Fibroblast of lung (primary cell): Measurements from ENCODE around the gene CENPU. TPM values are rescaled to one million over a fixed set of nuclear protein-coding genes. Genes with fewer than 3 reads are reported as not detected.

ENCODE experiments used
- DNase-seq, 2 donors: peaks; one replicate each; pipeline versions ENCODE4 v3.0.0 to v3.0.0-alpha.2; 2010; ENCODE audit warnings: low read depth in 2 of 2
- H2AFZ ChIP-seq: 2 replicates; pipeline ENCODE4 v1.5.1; 2012; ENCODE audit warnings: low read length, control low read depth, inconsistent platforms
- H3K27ac ChIP-seq: 2 replicates; pipeline ENCODE4 v1.5.1; 2011; ENCODE audit warnings: low read length, control low read depth; ENCODE audit not compliant: insufficient read depth
- H3K27me3 ChIP-seq: 2 replicates; pipeline ENCODE4 v1.5.1; 2011; ENCODE audit warnings: mild to moderate bottlenecking, low read length; ENCODE audit not compliant: control insufficient read depth, insufficient read depth
- H3K36me3 ChIP-seq: 2 replicates; pipeline ENCODE4 v1.5.1; 2011; ENCODE audit warnings: low read length; ENCODE audit not compliant: control insufficient read depth, insufficient read depth
- H3K4me1 ChIP-seq: 2 replicates; pipeline ENCODE4 v1.5.1; 2011; ENCODE audit warnings: low read length; ENCODE audit not compliant: control insufficient read depth, insufficient read depth; ENCODE audit errors: extremely low read depth
- H3K4me2 ChIP-seq: 2 replicates; pipeline ENCODE4 v1.5.1; 2011; ENCODE audit warnings: low read length, control low read depth; ENCODE audit not compliant: insufficient read depth; ENCODE audit errors: extremely low read depth
- H3K4me3 ChIP-seq, 4 experiments: fragments of 200-600 bp in 1 of 4; sonication (generic) in 1 of 4; replicated peaks in 1 of 4; 2 replicates each; pipeline ENCODE4 v1.5.1; 2011 to 2016; ENCODE audit warnings: low read length in 4 of 4, low read depth in 3 of 4, mild to moderate bottlenecking in 3 of 4, control low read depth in 2 of 4, inconsistent platforms in 1 of 4, mixed read lengths in 1 of 4; ENCODE audit not compliant: insufficient read depth in 1 of 4; ENCODE audit errors: control extremely low read depth in 1 of 4
- H3K79me2 ChIP-seq: 2 replicates; pipeline ENCODE4 v1.5.1; 2012; ENCODE audit warnings: mild to moderate bottlenecking, low read length, inconsistent platforms; ENCODE audit not compliant: control insufficient read depth, insufficient read depth
- H3K9ac ChIP-seq: 2 replicates; pipeline ENCODE4 v1.5.1; 2011; ENCODE audit warnings: mild to moderate bottlenecking, low read length, control low read depth; ENCODE audit not compliant: insufficient read depth
- H3K9me3 ChIP-seq: 2 replicates; pipeline ENCODE4 v1.5.1; 2012; ENCODE audit warnings: low read depth, low read length; ENCODE audit not compliant: control insufficient read depth, insufficient read depth
- H4K20me1 ChIP-seq: 2 replicates; pipeline ENCODE4 v1.5.1; 2011; ENCODE audit warnings: low read length; ENCODE audit not compliant: control insufficient read depth, insufficient read depth; ENCODE audit errors: extremely low read depth
- EZH2 ChIP-seq: IDR thresholded peaks from 2 replicates; pipeline ENCODE4 v1.5.1; 2012; ENCODE audit warnings: low read length, control low read depth, mild to moderate bottlenecking; ENCODE audit errors: missing control alignments
- polyA plus RNA-seq, 2 donors: library from polyadenylated mRNA; depleted of rRNA in 1 of 2; stranded (reverse) in 1 of 2; unstranded in 1 of 2; fragments of >200 nt; gene quantifications; 2 replicates each; pipeline ENCODE4 v1.2.1, GENCODE V29; 2011 to 2012; ENCODE audit warnings: missing spikeins in 1 of 2
- total RNA-seq: library from RNA; depleted of rRNA; stranded (reverse); fragments of >200 nt; gene quantifications from 2 replicates; pipeline ENCODE4 v1.2.1, GENCODE V29; 2014
- TF ChIP-seq, protein P1 (sequence below), 2 donors: IDR thresholded peaks in 1 of 2; conservative IDR thresholded peaks in 1 of 2; 1 replicate in 1 of 2; 2 replicates in 1 of 2; pipeline ENCODE4 v1.5.1; 2011 to 2012; ENCODE audit warnings: low read length in 2 of 2, control low read depth in 1 of 2, inconsistent platforms in 1 of 2, low read depth in 1 of 2, mild to moderate bottlenecking in 1 of 2

CENPU gene
- total and polyA plus RNA-seq, 2 donors (not counting 1 experiment from before 2014, with no cell fraction given): 6.4 to 15.5 TPM

DNA sequence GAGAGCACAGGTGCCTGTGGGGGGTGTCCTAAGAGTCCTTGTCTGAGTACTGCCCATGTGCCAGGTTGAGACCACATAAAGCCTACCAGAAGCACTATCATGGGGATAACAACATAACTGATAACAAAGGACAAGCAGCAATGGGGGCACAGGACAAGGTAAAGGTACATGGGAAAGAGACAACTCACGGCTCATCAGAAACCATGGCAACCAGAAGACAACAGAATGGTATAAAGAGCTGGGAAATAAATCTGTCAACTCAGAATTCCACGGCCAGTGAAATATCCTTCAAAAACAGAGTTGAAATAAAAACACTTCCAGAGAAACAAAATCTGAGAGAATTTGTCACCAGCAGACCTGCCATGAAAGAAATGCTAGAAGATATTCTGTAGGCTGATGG, 20.0 kb downstream of the CENPU start:
- no peaks in the 10 kb centered on the region for H3K36me3 ChIP-seq
- no peak for DNase-seq
- no peak overlapping the region for H2AFZ ChIP-seq

GRCh38 chr4:184712322-184712721, 21.6 kb downstream of the CENPU start:
- no peak overlapping the region for H2AFZ ChIP-seq
- no peaks in the 10 kb centered on the region for H3K79me2 ChIP-seq
- H3K36me3 ChIP-seq: peaks cover 2% of the 10 kb centered on the region
- no peaks in the 10 kb centered on the region for H3K27me3 ChIP-seq
- no peak for DNase-seq
- H3K4me3 ChIP-seq: no peak overlapping the region
- no peaks in the 10 kb centered on the region for H4K20me1 ChIP-seq
- H3K27ac ChIP-seq: no peak overlapping the region
- TF ChIP-seq, protein P1, sequence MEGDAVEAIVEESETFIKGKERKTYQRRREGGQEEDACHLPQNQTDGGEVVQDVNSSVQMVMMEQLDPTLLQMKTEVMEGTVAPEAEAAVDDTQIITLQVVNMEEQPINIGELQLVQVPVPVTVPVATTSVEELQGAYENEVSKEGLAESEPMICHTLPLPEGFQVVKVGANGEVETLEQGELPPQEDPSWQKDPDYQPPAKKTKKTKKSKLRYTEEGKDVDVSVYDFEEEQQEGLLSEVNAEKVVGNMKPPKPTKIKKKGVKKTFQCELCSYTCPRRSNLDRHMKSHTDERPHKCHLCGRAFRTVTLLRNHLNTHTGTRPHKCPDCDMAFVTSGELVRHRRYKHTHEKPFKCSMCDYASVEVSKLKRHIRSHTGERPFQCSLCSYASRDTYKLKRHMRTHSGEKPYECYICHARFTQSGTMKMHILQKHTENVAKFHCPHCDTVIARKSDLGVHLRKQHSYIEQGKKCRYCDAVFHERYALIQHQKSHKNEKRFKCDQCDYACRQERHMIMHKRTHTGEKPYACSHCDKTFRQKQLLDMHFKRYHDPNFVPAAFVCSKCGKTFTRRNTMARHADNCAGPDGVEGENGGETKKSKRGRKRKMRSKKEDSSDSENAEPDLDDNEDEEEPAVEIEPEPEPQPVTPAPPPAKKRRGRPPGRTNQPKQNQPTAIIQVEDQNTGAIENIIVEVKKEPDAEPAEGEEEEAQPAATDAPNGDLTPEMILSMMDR (conservative IDR thresholded peaks at IDR 0.05 in 1 of 2, IDR thresholded peaks at IDR 0.05 in 1 of 2; ENCODE audit: low read depth in 1 of 2, low read length in 2 of 2): no peak
- no peak for TF ChIP-seq EZH2
- no peaks in the 10 kb centered on the region for H3K4me1 ChIP-seq
- no peak overlapping the region for H3K4me2 ChIP-seq
- no peaks in the 10 kb centered on the region for H3K9me3 ChIP-seq
- H3K9ac ChIP-seq: no peak overlapping the region

More for the DNA sequence above, 20.0 kb downstream of the CENPU start:
- H4K20me1 ChIP-seq: no peaks in the 10 kb centered on the region
- H3K27ac ChIP-seq: no peak overlapping the region
- no peaks in the 10 kb centered on the region for H3K27me3 ChIP-seq
- TF ChIP-seq EZH2: no peak
- TF ChIP-seq, protein P1 (conservative IDR thresholded peaks at IDR 0.05 in 1 of 2, IDR thresholded peaks at IDR 0.05 in 1 of 2; ENCODE audit: low read depth in 1 of 2, low read length in 2 of 2): no peak
- H3K9me3 ChIP-seq: no peaks in the 10 kb centered on the region
- H3K4me2 ChIP-seq: no peak overlapping the region
- no peaks in the 10 kb centered on the region for H3K79me2 ChIP-seq
- no peak overlapping the region for H3K9ac ChIP-seq
- H3K4me3 ChIP-seq: no peak overlapping the region
- no peaks in the 10 kb centered on the region for H3K4me1 ChIP-seq

DNA sequence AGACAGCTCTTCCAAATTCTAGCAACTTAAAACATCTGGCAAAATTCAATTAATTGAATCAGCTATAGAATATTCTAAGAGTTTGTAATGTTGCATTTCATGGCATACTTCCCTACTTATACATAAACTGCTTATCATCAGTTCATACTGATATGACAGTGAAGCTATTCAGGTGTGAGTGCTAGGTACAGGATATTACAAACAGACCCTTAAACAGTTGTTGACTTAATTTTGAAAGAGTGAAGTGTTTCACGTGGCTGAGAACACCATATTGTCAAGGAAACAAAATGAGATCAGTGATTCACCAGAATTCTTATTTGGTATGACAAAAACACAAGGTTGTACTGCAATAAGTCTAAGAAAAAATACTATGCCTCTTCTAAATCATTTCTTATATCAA, 27.4 kb downstream of the CENPU start:
- Histone ChIP-seq H3K4me2 (no peak overlapping the region), H3K79me2 (no peaks in the 10 kb centered on the region), H3K4me1 (no peaks in the 10 kb centered on the region), H3K36me3 (peaks cover 2% of the 10 kb centered on the region), H4K20me1 (no peaks in the 10 kb centered on the region), H2AFZ (no peak overlapping the region), H3K27ac (no peak overlapping the region), H3K4me3 (no peak overlapping the region), H3K9ac (no peak overlapping the region), H3K9me3 (no peaks in the 10 kb centered on the region), H3K27me3 (no peaks in the 10 kb centered on the region)
- TF ChIP-seq, protein P1 (conservative IDR thresholded peaks at IDR 0.05 in 1 of 2, IDR thresholded peaks at IDR 0.05 in 1 of 2; ENCODE audit: low read depth in 1 of 2, low read length in 2 of 2): no peak
- no peak for TF ChIP-seq EZH2
- no peak for DNase-seq
